ENCODE measurements around the gene ANO5.

DNA sequence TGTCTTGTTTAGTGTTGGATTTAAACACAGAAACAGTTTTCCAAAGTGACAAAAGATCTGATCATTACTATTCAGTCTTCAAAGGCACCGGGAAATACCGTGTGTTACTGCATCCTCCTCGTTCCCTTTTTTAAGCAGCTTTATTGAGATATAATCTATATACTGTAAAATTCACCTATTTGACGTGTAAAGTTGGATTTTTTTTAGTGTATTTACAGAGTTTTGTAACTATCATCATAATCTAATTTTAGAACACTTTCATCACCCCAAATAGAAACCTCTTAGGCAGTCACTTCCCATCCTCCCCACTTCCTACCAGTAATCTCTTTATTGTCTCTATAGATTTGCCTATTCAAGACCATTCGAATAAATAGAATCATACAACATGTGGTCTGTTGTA lies 1.4 kb downstream of the ANO5 start:
- TF ChIP-seq, protein P1, sequence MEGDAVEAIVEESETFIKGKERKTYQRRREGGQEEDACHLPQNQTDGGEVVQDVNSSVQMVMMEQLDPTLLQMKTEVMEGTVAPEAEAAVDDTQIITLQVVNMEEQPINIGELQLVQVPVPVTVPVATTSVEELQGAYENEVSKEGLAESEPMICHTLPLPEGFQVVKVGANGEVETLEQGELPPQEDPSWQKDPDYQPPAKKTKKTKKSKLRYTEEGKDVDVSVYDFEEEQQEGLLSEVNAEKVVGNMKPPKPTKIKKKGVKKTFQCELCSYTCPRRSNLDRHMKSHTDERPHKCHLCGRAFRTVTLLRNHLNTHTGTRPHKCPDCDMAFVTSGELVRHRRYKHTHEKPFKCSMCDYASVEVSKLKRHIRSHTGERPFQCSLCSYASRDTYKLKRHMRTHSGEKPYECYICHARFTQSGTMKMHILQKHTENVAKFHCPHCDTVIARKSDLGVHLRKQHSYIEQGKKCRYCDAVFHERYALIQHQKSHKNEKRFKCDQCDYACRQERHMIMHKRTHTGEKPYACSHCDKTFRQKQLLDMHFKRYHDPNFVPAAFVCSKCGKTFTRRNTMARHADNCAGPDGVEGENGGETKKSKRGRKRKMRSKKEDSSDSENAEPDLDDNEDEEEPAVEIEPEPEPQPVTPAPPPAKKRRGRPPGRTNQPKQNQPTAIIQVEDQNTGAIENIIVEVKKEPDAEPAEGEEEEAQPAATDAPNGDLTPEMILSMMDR (IDR thresholded peaks at IDR 0.05), result no peak
- TF ChIP-seq POLR2A (IDR thresholded peaks at IDR 0.05), result no peak
